Transverse colon (tissue), 3 donors: ENCODE results near the gene UBAC1.
"Not testable (repeated sequence)": the region's sequence is repeated elsewhere in the genome, so short reads cannot be mapped to it uniquely, and the experiment has no call there.

Experiments
- POLR2A ChIP-seq: fragments of 450-650 bp; IDR thresholded peaks from one replicate; pipeline ENCODE4 v1.6.1; 2016; ENCODE audit warnings: antibody characterized with exemption, mild to moderate bottlenecking, moderate library complexity
- TF ChIP-seq, protein P1 (sequence below), 5 experiments: fragments of 200-600 bp in 3 of 5; fragments of 450-650 bp in 2 of 5; sonication (generic) in 3 of 5; IDR thresholded peaks; 1 replicate in 2 of 5; 2 replicates in 3 of 5; pipeline ENCODE4 v1.5.1; 2016 to 2017; ENCODE audit warnings: antibody characterized with exemption in 5 of 5, inconsistent platforms in 3 of 5, mild to moderate bottlenecking in 2 of 5, moderate library complexity in 1 of 5

DNA sequence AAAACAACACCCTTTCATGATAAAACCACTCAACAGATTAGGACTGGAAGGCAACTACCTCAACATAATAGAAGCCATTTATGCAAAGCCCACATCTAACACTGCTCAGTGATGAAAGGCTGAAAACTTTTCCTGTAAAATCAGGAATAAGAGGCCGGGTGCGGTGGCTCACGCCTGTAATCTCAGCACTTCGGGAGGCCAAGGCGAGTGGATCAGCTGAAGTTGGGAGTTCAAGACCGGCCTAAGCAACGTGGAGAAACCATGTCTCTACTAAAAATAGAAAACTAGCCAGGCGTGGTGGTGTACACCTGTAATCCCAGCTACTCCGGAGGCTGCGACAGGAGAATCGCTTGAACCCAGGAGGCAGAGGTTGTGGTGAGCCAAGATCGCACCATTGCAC lies 44.9 kb downstream of the UBAC1 start:
- not testable (repeated sequence) for TF ChIP-seq POLR2A
- TF ChIP-seq, protein P1, sequence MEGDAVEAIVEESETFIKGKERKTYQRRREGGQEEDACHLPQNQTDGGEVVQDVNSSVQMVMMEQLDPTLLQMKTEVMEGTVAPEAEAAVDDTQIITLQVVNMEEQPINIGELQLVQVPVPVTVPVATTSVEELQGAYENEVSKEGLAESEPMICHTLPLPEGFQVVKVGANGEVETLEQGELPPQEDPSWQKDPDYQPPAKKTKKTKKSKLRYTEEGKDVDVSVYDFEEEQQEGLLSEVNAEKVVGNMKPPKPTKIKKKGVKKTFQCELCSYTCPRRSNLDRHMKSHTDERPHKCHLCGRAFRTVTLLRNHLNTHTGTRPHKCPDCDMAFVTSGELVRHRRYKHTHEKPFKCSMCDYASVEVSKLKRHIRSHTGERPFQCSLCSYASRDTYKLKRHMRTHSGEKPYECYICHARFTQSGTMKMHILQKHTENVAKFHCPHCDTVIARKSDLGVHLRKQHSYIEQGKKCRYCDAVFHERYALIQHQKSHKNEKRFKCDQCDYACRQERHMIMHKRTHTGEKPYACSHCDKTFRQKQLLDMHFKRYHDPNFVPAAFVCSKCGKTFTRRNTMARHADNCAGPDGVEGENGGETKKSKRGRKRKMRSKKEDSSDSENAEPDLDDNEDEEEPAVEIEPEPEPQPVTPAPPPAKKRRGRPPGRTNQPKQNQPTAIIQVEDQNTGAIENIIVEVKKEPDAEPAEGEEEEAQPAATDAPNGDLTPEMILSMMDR (IDR thresholded peaks at IDR 0.05): not testable (repeated sequence)
